ENCODE data around the gene GGT1.

Gene GGT1

DNA sequence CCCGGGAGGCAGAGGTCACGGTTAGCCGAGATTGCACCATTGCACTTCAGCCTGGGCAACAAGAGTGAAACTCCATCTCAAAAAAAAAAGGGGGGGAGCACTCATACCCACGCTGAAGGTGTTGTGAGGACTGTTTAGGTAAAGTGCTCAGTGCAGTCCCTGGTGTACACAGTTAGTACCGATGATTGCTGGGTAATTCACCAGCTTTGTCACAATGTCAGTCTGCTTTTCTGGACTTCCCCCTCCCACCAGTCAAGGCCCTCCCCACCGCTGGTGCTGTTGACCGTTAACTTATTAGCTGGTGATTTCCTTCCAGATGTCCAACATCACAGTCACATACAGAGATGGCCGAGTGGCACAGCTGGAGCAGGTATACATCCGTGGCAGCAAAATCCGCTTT, 35.3 kb upstream of the GGT1 start:
- H3K4me3 ChIP-seq (ENCODE audit: low read length), result no peak overlapping the region
- H3K4me1 ChIP-seq (ENCODE audit: low read length), result no peaks in the 10 kb centered on the region; the same call in 1 of the 2 replicates
- no peak overlapping the region for H3K9ac ChIP-seq (ENCODE audit: low read length)
- H3F3A ChIP-seq (ENCODE audit: insufficient read depth, low read length), result no peaks in the 10 kb centered on the region; the same call in 1 of the 2 replicates
- no peak overlapping the region for H2AFZ ChIP-seq (ENCODE audit: low read length)
- no peak overlapping the region for H3K4me2 ChIP-seq (ENCODE audit: low read depth, low read length)
- TF ChIP-seq, protein P1, sequence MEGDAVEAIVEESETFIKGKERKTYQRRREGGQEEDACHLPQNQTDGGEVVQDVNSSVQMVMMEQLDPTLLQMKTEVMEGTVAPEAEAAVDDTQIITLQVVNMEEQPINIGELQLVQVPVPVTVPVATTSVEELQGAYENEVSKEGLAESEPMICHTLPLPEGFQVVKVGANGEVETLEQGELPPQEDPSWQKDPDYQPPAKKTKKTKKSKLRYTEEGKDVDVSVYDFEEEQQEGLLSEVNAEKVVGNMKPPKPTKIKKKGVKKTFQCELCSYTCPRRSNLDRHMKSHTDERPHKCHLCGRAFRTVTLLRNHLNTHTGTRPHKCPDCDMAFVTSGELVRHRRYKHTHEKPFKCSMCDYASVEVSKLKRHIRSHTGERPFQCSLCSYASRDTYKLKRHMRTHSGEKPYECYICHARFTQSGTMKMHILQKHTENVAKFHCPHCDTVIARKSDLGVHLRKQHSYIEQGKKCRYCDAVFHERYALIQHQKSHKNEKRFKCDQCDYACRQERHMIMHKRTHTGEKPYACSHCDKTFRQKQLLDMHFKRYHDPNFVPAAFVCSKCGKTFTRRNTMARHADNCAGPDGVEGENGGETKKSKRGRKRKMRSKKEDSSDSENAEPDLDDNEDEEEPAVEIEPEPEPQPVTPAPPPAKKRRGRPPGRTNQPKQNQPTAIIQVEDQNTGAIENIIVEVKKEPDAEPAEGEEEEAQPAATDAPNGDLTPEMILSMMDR (IDR thresholded peaks at IDR 0.05; ENCODE audit: low read length), result no peak
- TF ChIP-seq EZH2phosphoT487 (IDR thresholded peaks at IDR 0.05; ENCODE audit: low read length), result no peak
- no peak for TF ChIP-seq EZH2 (optimal IDR thresholded peaks at IDR 0.05; ENCODE audit: low read depth, low read length)
- peaks cover 72% of the 10 kb centered on the region for H3K79me2 ChIP-seq (ENCODE audit: low read length)
- H3K27ac ChIP-seq (ENCODE audit: low read length), result no peak overlapping the region
- H3K36me3 ChIP-seq (replicated peaks; ENCODE audit: insufficient read depth, low read length), result peaks cover 6% of the 10 kb centered on the region
- H3K9me2 ChIP-seq (replicated peaks; ENCODE audit: insufficient read depth, low read length), result no peaks in the 10 kb centered on the region
- no peaks in the 10 kb centered on the region for H3K27me3 ChIP-seq (replicated peaks; ENCODE audit: insufficient read depth, low read length)
- DNase-seq, result no peak
- H3K9me3 ChIP-seq (replicated peaks; ENCODE audit: insufficient read depth, low read length), result no peaks in the 10 kb centered on the region
- H4K20me1 ChIP-seq (ENCODE audit: insufficient read depth, low read length), result peaks cover 34% of the 10 kb centered on the region

DNA sequence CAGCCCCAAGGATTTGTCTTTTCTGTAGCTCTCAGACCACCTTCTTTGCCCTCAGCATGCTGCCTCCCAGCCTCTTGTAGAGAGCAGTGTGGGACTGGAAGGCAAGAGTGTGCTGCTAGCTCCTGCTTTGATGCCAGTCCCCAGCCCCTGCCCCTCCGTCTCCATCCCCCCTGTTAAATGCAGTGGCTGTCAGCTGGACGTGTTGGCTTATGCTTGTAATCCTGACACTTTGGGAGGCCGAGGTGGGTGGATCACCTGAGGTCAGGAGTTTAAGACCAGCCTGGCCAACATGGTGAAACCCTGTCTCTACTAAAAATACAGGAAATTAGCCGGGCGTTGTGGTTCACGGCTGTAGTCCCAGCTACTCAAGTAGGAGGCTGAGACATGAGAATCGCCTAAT, 31.7 kb upstream of the GGT1 start:
- Histone ChIP-seq H3K4me3 (ENCODE audit: low read length) (no peak overlapping the region), H3K27ac (ENCODE audit: low read length) (no peak overlapping the region), H3K4me1 (ENCODE audit: low read length) (no peaks in the 10 kb centered on the region), H2AFZ (ENCODE audit: low read length) (no peak overlapping the region), H3K9ac (ENCODE audit: low read length) (no peak overlapping the region), H3K4me2 (ENCODE audit: low read depth, low read length) (no peak overlapping the region), H3F3A (ENCODE audit: insufficient read depth, low read length) (0 out of 2 replicates have a peak, but pooled peaks cover 4% of the 10 kb centered on the region), H4K20me1 (ENCODE audit: insufficient read depth, low read length) (peaks cover 6% of the 10 kb centered on the region; the same call in 1 of the 2 replicates), H3K9me3 (replicated peaks; ENCODE audit: insufficient read depth, low read length) (no peaks in the 10 kb centered on the region), H3K9me2 (replicated peaks; ENCODE audit: insufficient read depth, low read length) (no peaks in the 10 kb centered on the region), H3K79me2 (ENCODE audit: low read length) (peaks cover 36% of the 10 kb centered on the region), H3K27me3 (replicated peaks; ENCODE audit: insufficient read depth, low read length) (no peaks in the 10 kb centered on the region), H3K36me3 (replicated peaks; ENCODE audit: insufficient read depth, low read length) (peaks cover 6% of the 10 kb centered on the region)
- no peak for TF ChIP-seq EZH2 (optimal IDR thresholded peaks at IDR 0.05; ENCODE audit: low read depth, low read length)
- no peak for TF ChIP-seq EZH2phosphoT487 (IDR thresholded peaks at IDR 0.05; ENCODE audit: low read length)
- TF ChIP-seq, protein P1 (IDR thresholded peaks at IDR 0.05; ENCODE audit: low read length), result no peak
- no peak for DNase-seq

DNA sequence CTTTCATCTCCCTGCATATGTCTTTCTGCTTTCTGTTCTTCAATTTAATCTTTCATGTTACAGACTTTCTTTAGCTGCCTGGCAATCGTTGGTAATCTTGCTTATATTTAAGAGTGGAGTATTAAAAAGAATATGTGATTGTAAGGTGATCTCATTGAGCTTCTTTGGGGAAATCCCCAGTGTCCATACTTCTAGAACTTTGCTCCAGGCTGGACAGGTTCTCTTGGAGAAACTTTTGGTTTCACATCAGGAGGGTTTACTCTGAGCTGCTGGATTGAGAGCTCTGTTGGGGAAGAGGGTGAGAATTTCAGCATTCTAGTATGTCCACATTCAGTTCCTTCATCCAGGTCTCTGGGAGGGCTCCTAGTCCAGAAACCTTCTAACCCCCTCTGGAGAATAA, 26.2 kb upstream of the GGT1 start:
- Histone ChIP-seq H3K9me2 (replicated peaks; ENCODE audit: insufficient read depth, low read length) (no peaks in the 10 kb centered on the region), H3K36me3 (replicated peaks; ENCODE audit: insufficient read depth, low read length) (peaks cover 3% of the 10 kb centered on the region; the same call in 1 of the 2 replicates), H3K4me1 (ENCODE audit: low read length) (no peaks in the 10 kb centered on the region), H3K27me3 (replicated peaks; ENCODE audit: insufficient read depth, low read length) (no peaks in the 10 kb centered on the region), H3K4me3 (ENCODE audit: low read length) (no peak overlapping the region), H3K4me2 (ENCODE audit: low read depth, low read length) (no peak overlapping the region), H3K9ac (ENCODE audit: low read length) (no peak overlapping the region), H2AFZ (ENCODE audit: low read length) (no peak overlapping the region), H3K79me2 (ENCODE audit: low read length) (no peaks in the 10 kb centered on the region), H3K9me3 (replicated peaks; ENCODE audit: insufficient read depth, low read length) (no peaks in the 10 kb centered on the region), H3F3A (ENCODE audit: insufficient read depth, low read length) (0 out of 2 replicates have a peak, but pooled peaks cover 9% of the 10 kb centered on the region), H4K20me1 (ENCODE audit: insufficient read depth, low read length) (no peaks in the 10 kb centered on the region; the same call in 1 of the 2 replicates), H3K27ac (ENCODE audit: low read length) (no peak overlapping the region)
- TF ChIP-seq, protein P1 (IDR thresholded peaks at IDR 0.05; ENCODE audit: low read length), result no peak
- TF ChIP-seq EZH2phosphoT487 (IDR thresholded peaks at IDR 0.05; ENCODE audit: low read length) (no peak), EZH2 (optimal IDR thresholded peaks at IDR 0.05; ENCODE audit: low read depth, low read length) (no peak)
- DNase-seq, result no peak
